HepG2 (cell line): Measurements from ENCODE around the gene BCL7A. TPM values are rescaled to one million over a fixed set of nuclear protein-coding genes. Genes with fewer than 3 reads are reported as not detected.

Experiments
- ARID2 ChIP-seq: sonication (generic); formaldehyde crosslinking; IDR thresholded peaks from 2 replicates; pipeline ENCODE4 v1.8.1; 2022; ENCODE audit warnings: mild to moderate bottlenecking, missing genetic modification reagents, borderline replicate concordance
- ATF3 ChIP-seq: sonication (generic); formaldehyde crosslinking; IDR thresholded peaks from 2 replicates; pipeline ENCODE4 v1.4.0; 2020; ENCODE audit warnings: missing genetic modification reagents
- DNMT3B ChIP-seq: conservative IDR thresholded peaks from 2 replicates; pipeline ENCODE4 v1.6.1; 2016; ENCODE audit warnings: missing biosample characterization, control low read depth
- FOXK2 ChIP-seq: fragments of 450-650 bp; IDR thresholded peaks from 2 replicates; pipeline ENCODE4 v1.6.1; 2016
- GATAD2A ChIP-seq: IDR thresholded peaks from 2 replicates; pipeline ENCODE4 v1.6.1; 2016
- MNT ChIP-seq: fragments of 450-650 bp; IDR thresholded peaks from 2 replicates; pipeline ENCODE4 v1.6.1; 2016
- PHF20 ChIP-seq: sonication (generic); formaldehyde crosslinking; IDR thresholded peaks from 2 replicates; pipeline ENCODE4 v1.5.0; 2020; ENCODE audit warnings: mild to moderate bottlenecking, missing genetic modification reagents
- RXRB ChIP-seq: IDR thresholded peaks from 2 replicates; pipeline ENCODE4 v1.6.1; 2016; ENCODE audit warnings: borderline replicate concordance, missing genetic modification reagents, missing compliant biosample characterization
- SKIL ChIP-seq: sonication (generic); formaldehyde crosslinking; IDR thresholded peaks from 2 replicates; pipeline ENCODE4 v1.8.0; 2022; ENCODE audit warnings: missing genetic modification reagents, mild to moderate bottlenecking, moderate library complexity, borderline replicate concordance
- TOPORS ChIP-seq: sonication (generic); formaldehyde crosslinking; IDR thresholded peaks from 2 replicates; pipeline ENCODE4 v1.8.0; 2023; ENCODE audit warnings: mild to moderate bottlenecking, missing genetic modification reagents
- ZNF142 ChIP-seq: sonication (generic); formaldehyde crosslinking; IDR thresholded peaks from 2 replicates; pipeline ENCODE4 v1.4.0; 2020; ENCODE audit warnings: missing genetic modification reagents
- ZNF235 ChIP-seq: sonication (generic); formaldehyde crosslinking; IDR thresholded peaks from 2 replicates; pipeline ENCODE4 v1.8.1; 2023; ENCODE audit warnings: mild to moderate bottlenecking, missing genetic modification reagents, borderline replicate concordance
- ZNF317 ChIP-seq: sonication (generic); formaldehyde crosslinking; IDR thresholded peaks from 2 replicates; pipeline ENCODE4 v1.5.0; 2020; ENCODE audit warnings: mild to moderate bottlenecking, missing genetic modification reagents
- ZNF441 ChIP-seq: sonication (generic); formaldehyde crosslinking; IDR thresholded peaks from 2 replicates; pipeline ENCODE4 v1.7.0; 2021; ENCODE audit warnings: missing genetic modification reagents, borderline replicate concordance
- polyA plus RNA-seq, 8 experiments: library from polyadenylated mRNA; depleted of rRNA in 3 of 8; stranded (reverse) in 7 of 8; unstranded in 1 of 8; fragments of >200 nt; fragmentation: Illumina TruSeq in 4 of 8; extraction: Trizol in 4 of 8; gene quantifications; 2 replicates each; pipeline versions ENCODE4 v1.2.1 to v1.2.3, GENCODE V29; 2011 to 2016; ENCODE audit warnings: low read depth in 4 of 8, missing spikeins in 1 of 8, mixed read lengths in 1 of 8; ENCODE audit not compliant: insufficient read depth in 1 of 8
- total RNA-seq, 5 experiments: library from RNA; depleted of rRNA; stranded (reverse); fragments of >200 nt; fragmentation: Illumina TruSeq; extraction: Trizol; gene quantifications; 2 replicates each; pipeline ENCODE4 v1.2.3, GENCODE V29; 2016; ENCODE audit warnings: low read depth in 1 of 5
- TF ChIP-seq, protein P1 (sequence below): sonication (generic); formaldehyde crosslinking; IDR thresholded peaks from 2 replicates; pipeline ENCODE4 v1.5.1; 2020; ENCODE audit warnings: missing genetic modification reagents, mild to moderate bottlenecking, borderline replicate concordance
- TF ChIP-seq, protein P2 (sequence below): sonication (generic); formaldehyde crosslinking; conservative IDR thresholded peaks from 2 replicates; pipeline ENCODE4 v1.8.1; 2023; ENCODE audit warnings: missing genetic modification reagents

BCL7A gene
- total and polyA plus RNA-seq, 2 of the 13 experiments (the other 11 are each of a cell fraction or from before 2014, with no cell fraction given): 4.1 to 6.2 TPM

DNA sequence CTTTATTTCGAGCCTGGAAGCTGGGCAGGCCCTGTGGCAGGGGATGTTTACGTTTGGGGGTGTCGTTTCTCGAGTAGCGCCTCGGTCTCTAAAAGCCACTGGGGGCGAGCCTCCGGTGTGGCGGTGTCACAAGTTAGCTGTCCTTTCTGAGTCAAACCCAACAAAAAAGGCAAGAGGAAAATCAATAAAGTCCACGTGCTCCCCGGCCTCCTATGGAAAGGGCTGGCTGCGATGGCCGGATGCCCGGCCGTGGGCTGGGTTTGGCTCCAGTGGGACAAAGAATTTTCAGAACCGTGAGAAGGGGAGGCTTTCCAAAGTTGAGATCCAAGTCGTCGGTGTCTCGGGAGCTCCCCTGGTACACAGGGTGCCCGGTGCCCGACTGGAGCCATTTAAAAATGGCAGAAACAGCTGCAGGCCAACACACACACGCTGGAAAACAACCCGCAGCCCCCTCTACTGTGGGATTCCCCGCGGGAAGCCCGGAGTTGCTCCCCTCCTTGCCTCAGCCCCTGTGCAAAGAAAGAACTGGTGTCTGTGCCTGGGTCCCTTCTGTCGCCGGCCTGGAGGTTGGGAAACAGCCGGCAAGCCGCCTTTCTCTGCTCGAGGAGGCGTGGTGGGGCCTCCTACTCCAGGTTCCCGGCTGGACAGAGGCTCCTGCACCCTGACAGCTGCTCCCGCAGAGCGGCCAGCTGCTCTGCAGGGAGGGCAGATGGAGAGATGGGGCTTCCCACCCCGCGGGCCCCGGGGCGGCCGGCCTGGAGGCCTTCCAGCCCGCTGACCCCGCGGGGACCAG is 1.9 kb downstream of the BCL7A start (continued):
- TF ChIP-seq ZNF317 (CRISPR knock-in tag) (no peak), PHF20 (peak; percentile 34), MNT (peak; percentile 67), DNMT3B (CRISPR knock-in tag) (0 out of 2 replicates have a peak, but pooled peaks have one; percentile 63), ZNF142 (CRISPR knock-in tag) (0 out of 2 replicates have a peak, but pooled peaks have one; percentile 19), ARID2 (CRISPR knock-in tag) (no peak), GATAD2A (CRISPR knock-in tag) (peak; percentile 78), FOXK2 (peak; percentile 49; the same call in 1 of the 2 replicates), ATF3 (CRISPR knock-in tag) (0 out of 2 replicates have a peak, but pooled peaks have one; percentile 33), ZNF235 (CRISPR knock-in tag) (no peak), TOPORS (CRISPR knock-in tag) (no peak), SKIL (peak; percentile 53; the same call in 1 of the 2 replicates), RXRB (CRISPR knock-in tag) (peak; percentile 45), ZNF441 (CRISPR knock-in tag) (peak; percentile 43; the same call in 1 of the 2 replicates)
- TF ChIP-seq, protein P1, sequence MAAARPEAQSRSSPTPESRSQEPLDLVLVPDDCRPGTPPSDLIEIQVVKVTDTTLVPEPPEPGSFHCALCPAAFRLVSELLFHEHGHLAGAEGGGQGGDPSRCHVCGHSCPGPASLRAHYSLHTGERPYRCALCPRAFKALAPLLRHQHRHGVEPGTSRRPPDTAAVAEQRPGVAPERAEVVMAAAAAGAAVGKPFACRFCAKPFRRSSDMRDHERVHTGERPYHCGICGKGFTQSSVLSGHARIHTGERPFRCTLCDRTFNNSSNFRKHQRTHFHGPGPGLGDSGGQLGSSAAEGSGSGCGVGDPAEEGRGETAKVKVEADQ (CRISPR knock-in tag): no peak; the same call in 1 of the 2 replicates
- TF ChIP-seq, protein P2, sequence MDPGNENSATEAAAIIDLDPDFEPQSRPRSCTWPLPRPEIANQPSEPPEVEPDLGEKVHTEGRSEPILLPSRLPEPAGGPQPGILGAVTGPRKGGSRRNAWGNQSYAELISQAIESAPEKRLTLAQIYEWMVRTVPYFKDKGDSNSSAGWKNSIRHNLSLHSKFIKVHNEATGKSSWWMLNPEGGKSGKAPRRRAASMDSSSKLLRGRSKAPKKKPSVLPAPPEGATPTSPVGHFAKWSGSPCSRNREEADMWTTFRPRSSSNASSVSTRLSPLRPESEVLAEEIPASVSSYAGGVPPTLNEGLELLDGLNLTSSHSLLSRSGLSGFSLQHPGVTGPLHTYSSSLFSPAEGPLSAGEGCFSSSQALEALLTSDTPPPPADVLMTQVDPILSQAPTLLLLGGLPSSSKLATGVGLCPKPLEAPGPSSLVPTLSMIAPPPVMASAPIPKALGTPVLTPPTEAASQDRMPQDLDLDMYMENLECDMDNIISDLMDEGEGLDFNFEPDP (CRISPR knock-in tag): peak; percentile 68; the same call in 1 of the 2 replicates
